ENCODE results near the gene STX8.

The STX8 gene

GRCh38 chr17:9307313-9307998, 268.2 kb downstream of the STX8 start:
- Histone ChIP-seq H4K20me1 (ENCODE audit: insufficient read depth, low read length) (no peaks in the 10 kb centered on the region), H3K79me2 (ENCODE audit: insufficient read depth, low read length) (no peaks in the 10 kb centered on the region), H3K36me3 (ENCODE audit: insufficient read depth, low read length) (no peaks in the 10 kb centered on the region), H3K4me2 (ENCODE audit: insufficient read depth, low read length) (no peak overlapping the region), H2AFZ (ENCODE audit: low read depth, low read length) (no peak overlapping the region), H3K4me3 (ENCODE audit: low read depth in 1 of 2, low read length in 2 of 2) (no peak overlapping the region), H3K4me1 (ENCODE audit: insufficient read depth, low read length) (no peaks in the 10 kb centered on the region), H3K27ac (ENCODE audit: low read length) (no peak overlapping the region), H3K27me3 (ENCODE audit: insufficient read depth, low read length, poor library complexity) (no peaks in the 10 kb centered on the region), H3K9me3 (ENCODE audit: insufficient read depth, low read length, severe bottlenecking) (no peaks in the 10 kb centered on the region), H3K9ac (ENCODE audit: low read depth, low read length) (no peak overlapping the region)
- DNase-seq: no peak
- ATAC-seq (ENCODE audit: insufficient read depth, low read depth): no peak
- no peak for TF ChIP-seq EZH2 (IDR thresholded peaks at IDR 0.05; ENCODE audit: borderline replicate concordance, low read depth, low read length, severe bottlenecking)
- TF ChIP-seq, protein P1, sequence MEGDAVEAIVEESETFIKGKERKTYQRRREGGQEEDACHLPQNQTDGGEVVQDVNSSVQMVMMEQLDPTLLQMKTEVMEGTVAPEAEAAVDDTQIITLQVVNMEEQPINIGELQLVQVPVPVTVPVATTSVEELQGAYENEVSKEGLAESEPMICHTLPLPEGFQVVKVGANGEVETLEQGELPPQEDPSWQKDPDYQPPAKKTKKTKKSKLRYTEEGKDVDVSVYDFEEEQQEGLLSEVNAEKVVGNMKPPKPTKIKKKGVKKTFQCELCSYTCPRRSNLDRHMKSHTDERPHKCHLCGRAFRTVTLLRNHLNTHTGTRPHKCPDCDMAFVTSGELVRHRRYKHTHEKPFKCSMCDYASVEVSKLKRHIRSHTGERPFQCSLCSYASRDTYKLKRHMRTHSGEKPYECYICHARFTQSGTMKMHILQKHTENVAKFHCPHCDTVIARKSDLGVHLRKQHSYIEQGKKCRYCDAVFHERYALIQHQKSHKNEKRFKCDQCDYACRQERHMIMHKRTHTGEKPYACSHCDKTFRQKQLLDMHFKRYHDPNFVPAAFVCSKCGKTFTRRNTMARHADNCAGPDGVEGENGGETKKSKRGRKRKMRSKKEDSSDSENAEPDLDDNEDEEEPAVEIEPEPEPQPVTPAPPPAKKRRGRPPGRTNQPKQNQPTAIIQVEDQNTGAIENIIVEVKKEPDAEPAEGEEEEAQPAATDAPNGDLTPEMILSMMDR (IDR thresholded peaks at IDR 0.05; ENCODE audit: borderline replicate concordance, extremely low read depth, low read length, poor library complexity, severe bottlenecking): no peak

DNA sequence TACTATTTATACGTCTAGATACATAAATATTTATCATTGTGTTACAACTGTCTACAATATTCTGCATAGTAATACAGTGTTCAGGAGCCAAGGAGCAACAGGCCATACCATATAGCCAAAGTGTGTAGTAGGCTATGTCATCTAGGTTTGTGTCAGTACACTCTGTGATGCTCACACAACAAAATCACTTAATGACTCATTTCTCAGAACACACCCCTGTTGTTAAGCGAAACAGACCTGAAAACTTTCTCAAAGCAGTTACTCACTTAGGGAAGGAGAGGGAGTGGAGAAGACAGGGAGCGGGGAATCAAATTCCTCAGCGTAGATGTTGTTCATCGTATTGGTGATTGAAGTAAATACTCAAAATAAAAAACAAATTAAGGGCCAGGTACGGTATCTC, 269.5 kb downstream of the STX8 start:
- no peaks in the 10 kb centered on the region for H3K27me3 ChIP-seq (ENCODE audit: insufficient read depth, low read length, poor library complexity)
- no peaks in the 10 kb centered on the region for H3K36me3 ChIP-seq (ENCODE audit: insufficient read depth, low read length)
- TF ChIP-seq, protein P1 (IDR thresholded peaks at IDR 0.05; ENCODE audit: borderline replicate concordance, extremely low read depth, low read length, poor library complexity, severe bottlenecking): no peak
- TF ChIP-seq EZH2 (IDR thresholded peaks at IDR 0.05; ENCODE audit: borderline replicate concordance, low read depth, low read length, severe bottlenecking): no peak
- no peak overlapping the region for H2AFZ ChIP-seq (ENCODE audit: low read depth, low read length)
- H3K9ac ChIP-seq (ENCODE audit: low read depth, low read length): no peak overlapping the region
- H3K9me3 ChIP-seq (ENCODE audit: insufficient read depth, low read length, severe bottlenecking): no peaks in the 10 kb centered on the region
- H3K27ac ChIP-seq (ENCODE audit: low read length): no peak overlapping the region
- no peak overlapping the region for H3K4me2 ChIP-seq (ENCODE audit: insufficient read depth, low read length)
- H4K20me1 ChIP-seq (ENCODE audit: insufficient read depth, low read length): no peaks in the 10 kb centered on the region
- H3K79me2 ChIP-seq (ENCODE audit: insufficient read depth, low read length): no peaks in the 10 kb centered on the region
- H3K4me1 ChIP-seq (ENCODE audit: insufficient read depth, low read length): no peaks in the 10 kb centered on the region
- ATAC-seq (ENCODE audit: insufficient read depth, low read depth): no peak
- H3K4me3 ChIP-seq (ENCODE audit: low read depth in 1 of 2, low read length in 2 of 2): no peak overlapping the region
- DNase-seq: no peak

GRCh38 chr17:9299695-9300094, 275.9 kb downstream of the STX8 start:
- TF ChIP-seq, protein P1 (IDR thresholded peaks at IDR 0.05; ENCODE audit: borderline replicate concordance, extremely low read depth, low read length, poor library complexity, severe bottlenecking): no peak
- no peak for TF ChIP-seq EZH2 (IDR thresholded peaks at IDR 0.05; ENCODE audit: borderline replicate concordance, low read depth, low read length, severe bottlenecking)
- Histone ChIP-seq H3K79me2 (ENCODE audit: insufficient read depth, low read length) (no peaks in the 10 kb centered on the region), H3K27ac (ENCODE audit: low read length) (no peak overlapping the region)

More at GRCh38 chr17:9299695-9300094, 275.9 kb downstream of the STX8 start:
- Histone ChIP-seq H2AFZ (ENCODE audit: low read depth, low read length) (no peak overlapping the region), H3K27me3 (ENCODE audit: insufficient read depth, low read length, poor library complexity) (no peaks in the 10 kb centered on the region), H4K20me1 (ENCODE audit: insufficient read depth, low read length) (no peaks in the 10 kb centered on the region), H3K4me2 (ENCODE audit: insufficient read depth, low read length) (no peak overlapping the region), H3K9me3 (ENCODE audit: insufficient read depth, low read length, severe bottlenecking) (no peaks in the 10 kb centered on the region), H3K36me3 (ENCODE audit: insufficient read depth, low read length) (no peaks in the 10 kb centered on the region), H3K4me3 (ENCODE audit: low read depth in 1 of 2, low read length in 2 of 2) (no peak overlapping the region), H3K4me1 (ENCODE audit: insufficient read depth, low read length) (no peaks in the 10 kb centered on the region), H3K9ac (ENCODE audit: low read depth, low read length) (no peak overlapping the region)
- no peak for DNase-seq
- no peak for ATAC-seq (ENCODE audit: insufficient read depth, low read depth)

All from DND-41 (cell line).